Measurements from ENCODE around the gene OR5A2. TPM values are rescaled to one million over a fixed set of nuclear protein-coding genes. Genes with fewer than 3 reads are reported as not detected.
A peak's percentile ranks its signal among the peaks of the same experiment; 100 is the strongest.

OR5A2 gene
- total and polyA plus RNA-seq, 10 donors, result not detected

GRCh38 chr11:59368238-59369022, 57.8 kb downstream of the OR5A2 start:
- intact Hi-C loops (cut with DNase I; ENCODE audit: low total_unique reads), result no loop called here
- Histone ChIP-seq H3K36me3 (no peaks in the 10 kb centered on the region), H3K4me3 (no peak overlapping the region), H3K9me3 (peaks cover 0 to 34% (median 18%) of the 10 kb centered on the region in 8 donors), H3K27me3 (replicated peaks in 1 of 7) (no peaks in the 10 kb centered on the region), H3K27ac (no peak overlapping the region), H3K4me1 (peaks cover 0 to 17% (median 6%) of the 10 kb centered on the region in 6 donors)
- peak; percentile 58 for DNase-seq
- TF ChIP-seq POLR2A (IDR thresholded peaks at IDR 0.05) (no peak), POLR2AphosphoS5 (IDR thresholded peaks at IDR 0.05) (peak in 1 of 3 donors; percentile 30), CTCF (IDR thresholded peaks at IDR 0.05 in 8 of 11, conservative IDR thresholded peaks at IDR 0.05 in 3 of 11) (no peak)
- 25 to 37% (median 35%) methylated on average over 7 to 8 of the region's 8 CpGs for WGBS, 5 donors

Other genes with a start within 250 kb of the OR5A2 start
- 100 to 1,000 TPM; 195 to 410 (median 317) TPM for gene MPEG1, start 213.5 kb downstream of the OR5A2 start, total RNA-seq
- gene MPEG1, start 213.5 kb downstream of the OR5A2 start, polyA plus RNA-seq, result 10 to 100 TPM; 46.0 to 61.4 (median 58.6) TPM
- under 1 TPM in 3 of 7 donors, not detected in 4; 0.09 to 0.26 (median 0.09) TPM for gene OR5AN1, start 67.5 kb downstream of the OR5A2 start, total RNA-seq
- gene OR5AN1, start 67.5 kb downstream of the OR5A2 start, polyA plus RNA-seq, result under 1 TPM in 1 of 3 donors, not detected in 2; under 0.01 TPM
- not detected for gene OR5A1, start 10.1 kb upstream of the OR5A2 start, total RNA-seq
- not detected for gene OR5A1, start 10.1 kb upstream of the OR5A2 start, polyA plus RNA-seq
- gene OR4D6, start 30.5 kb upstream of the OR5A2 start, total RNA-seq, result not detected
- not detected for gene OR4D6, start 30.5 kb upstream of the OR5A2 start, polyA plus RNA-seq
- gene OR4D10, start 46.9 kb upstream of the OR5A2 start, total RNA-seq, result not detected
- not detected for gene OR4D10, start 46.9 kb upstream of the OR5A2 start, polyA plus RNA-seq
- not detected for gene OR4D11, start 77.2 kb upstream of the OR5A2 start, total RNA-seq
- gene OR4D11, start 77.2 kb upstream of the OR5A2 start, polyA plus RNA-seq, result not detected
- not detected for gene OR4D9, start 85.1 kb upstream of the OR5A2 start, total RNA-seq
- gene OR4D9, start 85.1 kb upstream of the OR5A2 start, polyA plus RNA-seq, result not detected
- 10 to 100 TPM; 33.9 to 39.9 (median 35.6) TPM for gene OSBP, start 189.4 kb upstream of the OR5A2 start, total RNA-seq
- gene OSBP, start 189.4 kb upstream of the OR5A2 start, polyA plus RNA-seq, result 10 to 100 TPM in 1 of 3 donors, 1 to 10 TPM in 2; 7.0 to 10.6 (median 8.9) TPM
- gene PATL1, start 242.6 kb upstream of the OR5A2 start, total RNA-seq, result 10 to 100 TPM; 24.0 to 47.1 (median 35.5) TPM
- 10 to 100 TPM in 1 of 3 donors, 1 to 10 TPM in 2; 5.7 to 10.3 (median 7.7) TPM for gene PATL1, start 242.6 kb upstream of the OR5A2 start, polyA plus RNA-seq